Right ventricle myocardium inferior (tissue), 1 donor: ENCODE results near the gene C4orf50. TPM values are rescaled to one million over a fixed set of nuclear protein-coding genes. Genes with fewer than 3 reads are reported as not detected.

Source experiments
- ATAC-seq: fragments of 200-7000 bp; cut with Tn5 transposase; one replicate; pipeline ENCODE4 v1.9.1; 2020; ENCODE audit warnings: mild to moderate bottlenecking, moderate library complexity
- DNase-seq: peaks from one replicate; pipeline ENCODE4 v3.0.0; 2021; ENCODE audit errors: missing footprints
- intact Hi-C: fragments of 100-400 bp; cut with DNase I; formaldehyde crosslinking; loops from one replicate; pipeline ENCODE4 v1.11.0; 2022
- total RNA-seq: library from RNA; stranded (reverse); fragmentation: NEBNext Ultra II Directional; extraction: Animal tissue kit (Norgen Biotek cat#: 25700); gene quantifications from one replicate; pipeline ENCODE4 v1.2.1, GENCODE V29; 2021
- donor health status: DM: no; HTN: yes; CAD: no; lungs with severe emphysema.

The C4orf50 gene
- total RNA-seq, 1 donor from 2014 or later, result not detected

- intact Hi-C loops, result no loop called here
- ATAC-seq (no peak), DNase-seq (no peak)
Measured at GRCh38 chr4:5890063-5890727, 128.0 kb downstream of the C4orf50 start.

GRCh38 chr4:5889002-5889696 is 129.1 kb downstream of the C4orf50 start:
- intact Hi-C loops, result no loop called here
- DNase-seq, result no peak

GRCh38 chr4:5888222-5889001 is 129.8 kb downstream of the C4orf50 start:
- no peak for DNase-seq

More at GRCh38 chr4:5889002-5889696, 129.1 kb downstream of the C4orf50 start:
- ATAC-seq, result no peak

GRCh38 chr4:5887361-5888221 is 130.6 kb downstream of the C4orf50 start:
- intact Hi-C loops, result no loop called here
- DNase-seq (no peak), ATAC-seq (peak; percentile 19)

More at GRCh38 chr4:5888222-5889001, 129.8 kb downstream of the C4orf50 start:
- intact Hi-C loops, result no loop called here
- ATAC-seq, result no peak

- DNase-seq (no peak), ATAC-seq (peak; percentile 30)
- intact Hi-C loops, result no loop called here
Measured at GRCh38 chr4:5887011-5887360, 131.2 kb downstream of the C4orf50 start.

GRCh38 chr4:5885733-5886132 is 132.5 kb downstream of the C4orf50 start:
- DNase-seq (no peak), ATAC-seq (no peak)
- intact Hi-C loops, result no loop called here

- no peak for ATAC-seq
- intact Hi-C loops, result no loop called here
- no peak for DNase-seq
Measured at GRCh38 chr4:5884796-5885195, 133.4 kb downstream of the C4orf50 start.

GRCh38 chr4:5883916-5884315 is 134.3 kb downstream of the C4orf50 start:
- intact Hi-C loops, result no loop called here
- no peak for ATAC-seq

GRCh38 chr4:5882947-5883346 is 135.3 kb downstream of the C4orf50 start:
- DNase-seq (no peak), ATAC-seq (no peak)
- intact Hi-C loops, result no loop called here

More at GRCh38 chr4:5883916-5884315, 134.3 kb downstream of the C4orf50 start:
- no peak for DNase-seq

- ATAC-seq (no peak), DNase-seq (no peak)
- intact Hi-C loops, result no loop called here
Measured at GRCh38 chr4:5881340-5881739, 136.9 kb downstream of the C4orf50 start.

- DNase-seq (no peak), ATAC-seq (no peak)
- intact Hi-C loops, result no loop called here
Measured at GRCh38 chr4:5878359-5878758, 139.9 kb downstream of the C4orf50 start.

- ATAC-seq, result no peak
- no peak for DNase-seq
- intact Hi-C loops, result no loop called here
Measured at GRCh38 chr4:5877392-5877791, 140.8 kb downstream of the C4orf50 start.

GRCh38 chr4:5874811-5875449 is 143.3 kb downstream of the C4orf50 start:
- ATAC-seq, result no peak
- intact Hi-C loops, result no loop called here
- no peak for DNase-seq

GRCh38 chr4:5870701-5871100 is 147.5 kb downstream of the C4orf50 start:
- intact Hi-C loops, result no loop called here
- ATAC-seq, result no peak
- no peak for DNase-seq

GRCh38 chr4:5869966-5870619 is 148.1 kb downstream of the C4orf50 start:
- intact Hi-C loops, result no loop called here
- no peak for ATAC-seq
- no peak for DNase-seq

GRCh38 chr4:5867866-5868265 is 150.4 kb downstream of the C4orf50 start:
- intact Hi-C loops, result no loop called here
- ATAC-seq (no peak), DNase-seq (no peak)

GRCh38 chr4:5866841-5867813 is 151.1 kb downstream of the C4orf50 start:
- intact Hi-C loops, result no loop called here
- ATAC-seq (no peak), DNase-seq (no peak)
